NCI-H146 treated with DMSO at 0.1 percent for 48 hours (cell line): ENCODE results near the gene MYO15B.
"Not testable (repeated sequence)": the region's sequence is repeated elsewhere in the genome, so short reads cannot be mapped to it uniquely, and the experiment has no call there.

Source experiments
- DNase-seq: peaks from one replicate; lab custom pipeline; 2025; ENCODE audit not compliant: unreplicated experiment; lab: John Stamatoyannopoulos, UW

MYO15B gene

DNA sequence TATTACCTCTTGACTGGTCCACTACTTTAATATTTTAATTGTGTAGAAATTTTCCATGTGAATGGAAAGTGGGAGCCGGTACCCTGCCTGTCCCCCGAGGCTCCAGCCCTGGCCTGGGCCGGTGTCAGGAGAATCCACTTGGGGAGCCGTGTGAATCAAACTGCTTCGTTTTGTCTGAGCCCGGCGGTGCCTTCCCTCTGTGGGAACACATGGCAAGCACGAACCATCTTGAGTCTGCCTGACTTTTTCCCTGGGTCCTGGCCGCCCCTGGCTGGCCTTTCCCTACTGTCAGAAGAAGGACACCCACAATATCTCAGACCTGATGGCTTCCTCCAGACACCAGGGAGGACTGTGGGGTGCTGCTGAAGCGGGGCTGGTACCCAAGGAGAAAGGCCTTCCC lies 12.4 kb upstream of the MYO15B start:
- DNase-seq = no peak

DNA sequence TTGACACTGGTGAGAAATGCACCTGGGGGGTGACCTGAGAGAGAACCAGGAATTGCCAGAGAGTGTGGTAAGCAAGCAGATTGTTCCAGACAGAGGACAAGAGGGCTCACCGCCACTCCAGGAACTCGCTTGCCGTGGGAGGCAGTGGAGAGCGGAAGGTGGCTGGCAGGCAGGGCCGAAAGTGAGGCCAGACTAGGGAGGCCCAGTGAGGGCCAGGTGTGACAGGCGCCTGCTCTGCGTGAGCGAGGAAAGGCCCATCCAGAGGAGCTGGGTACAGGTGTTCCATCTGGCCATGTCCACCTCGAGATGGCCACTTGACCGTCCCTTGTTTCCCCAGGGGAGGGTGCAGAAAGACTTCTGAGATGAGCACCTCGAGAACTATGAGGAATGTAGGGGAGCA lies 11.9 kb upstream of the MYO15B start:
- DNase-seq = no peak

GRCh38 chr17:75576661-75577060 lies 10.9 kb upstream of the MYO15B start:
- no peak for DNase-seq

- not testable (repeated sequence) for DNase-seq
Observed at GRCh38 chr17:75581121-75581725, 6.4 kb upstream of the MYO15B start.

- DNase-seq = not testable (repeated sequence)
Observed at GRCh38 chr17:75583197-75583596, 4.4 kb upstream of the MYO15B start.

DNA sequence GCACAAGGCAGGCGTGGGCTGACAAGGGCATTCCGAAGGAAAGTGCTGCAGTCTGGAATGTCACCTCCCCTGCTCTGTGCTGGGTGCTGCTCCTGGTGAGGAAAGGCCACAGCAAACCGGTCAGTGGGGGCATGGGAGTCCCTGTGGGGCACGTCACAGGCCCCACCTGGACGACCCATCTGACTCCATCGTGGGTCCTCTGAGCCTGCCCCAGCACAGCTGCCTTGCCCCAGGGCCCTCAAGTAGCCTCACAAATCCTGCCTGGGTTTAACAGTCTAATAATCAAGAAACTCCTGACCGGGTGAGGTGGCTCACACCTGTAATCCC lies 2.8 kb upstream of the MYO15B start:
- DNase-seq = no peak

- no peak for DNase-seq
Observed at GRCh38 chr17:75588596-75589011, 1.0 kb downstream of the MYO15B start.

GRCh38 chr17:75589012-75589918 lies 1.7 kb downstream of the MYO15B start:
- DNase-seq = peak; percentile 84

- DNase-seq = no peak
Observed at GRCh38 chr17:75589919-75590303, 2.3 kb downstream of the MYO15B start.

DNA sequence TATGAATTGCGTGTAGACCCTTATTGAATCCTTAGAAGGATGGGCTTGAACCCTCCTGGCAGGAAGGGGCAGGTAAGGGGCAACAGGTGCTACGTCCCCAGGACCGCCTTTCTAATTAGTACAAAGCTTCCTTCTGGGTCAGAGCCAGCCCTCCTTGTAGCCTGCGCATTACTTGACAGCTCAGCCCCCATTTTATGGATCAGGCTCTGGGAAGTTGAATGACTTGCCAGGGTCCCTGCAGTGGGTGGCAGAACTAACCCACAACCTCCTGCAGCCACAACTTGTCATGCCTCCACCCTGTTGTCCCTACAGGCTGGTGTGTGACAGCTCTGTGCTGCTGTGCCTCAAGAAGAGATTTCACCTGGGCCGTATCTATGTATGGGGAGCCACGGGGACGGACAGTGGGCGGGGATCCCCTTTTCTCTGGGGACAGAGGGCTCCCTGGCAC lies 2.7 kb downstream of the MYO15B start:
- no peak for DNase-seq

GRCh38 chr17:75590849-75591721 lies 3.5 kb downstream of the MYO15B start:
- DNase-seq = no peak

GRCh38 chr17:75591722-75592302 lies 4.2 kb downstream of the MYO15B start:
- DNase-seq = no peak

DNA sequence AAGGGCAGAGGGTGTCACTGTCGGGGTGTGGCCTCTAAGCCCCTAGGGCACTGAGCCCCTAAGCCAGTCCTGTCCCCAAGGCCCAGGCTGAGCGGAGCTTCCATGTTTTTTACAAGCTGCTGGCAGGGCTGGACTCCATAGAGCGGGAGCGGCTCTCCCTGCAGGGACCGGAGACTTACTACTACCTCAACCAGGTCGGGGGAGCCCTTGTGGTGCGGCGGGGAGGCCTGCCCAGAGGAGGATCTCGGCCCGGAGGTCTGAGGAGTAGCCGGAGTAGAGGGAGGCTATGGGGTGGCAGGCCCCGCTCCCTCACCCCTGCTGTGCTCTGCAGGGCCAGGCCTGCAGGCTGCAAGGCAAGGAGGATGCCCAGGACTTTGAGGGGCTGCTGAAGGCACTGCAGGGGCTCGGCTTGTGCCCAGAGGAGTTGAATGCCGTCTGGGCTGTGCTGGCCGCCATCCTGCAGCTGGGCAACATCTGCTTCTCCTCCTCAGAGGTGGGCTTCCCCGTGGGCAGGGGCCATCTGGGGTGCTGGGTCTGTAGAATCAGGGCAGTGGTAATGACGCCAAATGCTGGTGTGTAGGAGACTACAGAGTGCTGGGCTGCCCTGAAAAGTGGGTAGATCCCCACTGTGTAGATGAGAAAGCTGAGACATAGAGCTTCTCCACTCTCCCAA lies 4.9 kb downstream of the MYO15B start:
- no peak for DNase-seq

GRCh38 chr17:75593430-75593829 lies 5.8 kb downstream of the MYO15B start:
- DNase-seq = not testable (repeated sequence)

- no peak for DNase-seq
Observed at GRCh38 chr17:75594499-75595283, 7.1 kb downstream of the MYO15B start.

- DNase-seq = no peak
Observed at GRCh38 chr17:75595284-75595919, 7.8 kb downstream of the MYO15B start.

DNA sequence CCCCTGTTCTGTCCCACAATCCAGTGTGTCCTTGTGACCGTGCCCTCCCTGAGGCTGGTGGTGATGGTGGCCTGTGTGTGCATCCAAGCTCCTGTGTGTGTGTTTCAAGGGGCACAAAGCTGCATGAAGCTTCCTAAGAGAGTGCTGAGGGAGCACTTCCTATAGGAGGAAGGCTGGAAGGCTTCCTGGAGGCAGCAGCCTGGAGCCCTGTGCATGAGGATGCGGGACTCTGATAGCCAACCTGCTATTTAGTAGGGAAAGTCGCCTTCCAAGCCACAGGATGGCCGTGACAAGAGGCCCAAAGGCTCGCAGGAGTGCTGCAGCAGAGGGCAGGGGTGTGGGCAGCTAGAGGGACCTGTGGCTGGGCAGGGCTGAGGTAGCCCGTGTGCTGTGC lies 8.3 kb downstream of the MYO15B start:
- DNase-seq = no peak

- no peak for DNase-seq
Observed at GRCh38 chr17:75596320-75597087, 8.9 kb downstream of the MYO15B start.
